ENCODE measurements around the gene CLSTN2.
A peak's percentile ranks its signal among the peaks of the same experiment; 100 is the strongest.

Gene CLSTN2

DNA sequence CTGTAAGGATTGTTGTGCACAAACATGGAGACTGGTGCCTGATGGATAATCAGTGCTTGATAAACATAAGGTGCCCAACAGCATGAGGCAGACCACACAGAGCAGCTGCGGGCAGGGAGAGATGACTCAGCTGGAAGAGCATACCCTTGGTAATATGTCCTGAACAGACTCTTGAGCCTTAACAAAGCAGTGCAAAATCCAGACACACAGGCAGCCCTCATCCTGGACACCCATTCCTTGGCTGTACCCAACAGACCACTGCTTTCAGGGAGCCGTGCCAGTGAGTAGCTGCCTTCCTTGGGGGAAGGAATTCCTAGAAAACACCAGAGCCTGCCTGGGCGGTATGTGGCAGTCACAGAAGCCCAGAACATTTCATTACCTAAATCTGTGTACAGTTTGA is 156.2 kb downstream of the CLSTN2 start:
- no peaks in the 10 kb centered on the region for H3K36me3 ChIP-seq (ENCODE audit: control insufficient read depth in 2 of 2, insufficient read depth in 1 of 2, low read length in 2 of 2)
- TF ChIP-seq MEIS1 (CRISPR knock-in tag; IDR thresholded peaks at IDR 0.05; ENCODE audit: borderline replicate concordance) = no peak
- no peak for TF ChIP-seq ZNF610 (tag by site-specific recombination; IDR thresholded peaks at IDR 0.05; ENCODE audit: borderline replicate concordance)
- no peak for TF ChIP-seq ZNF645 (tag by site-specific recombination; IDR thresholded peaks at IDR 0.05)
- no peak for TF ChIP-seq ZNF202 (tag by site-specific recombination; IDR thresholded peaks at IDR 0.05; ENCODE audit: borderline replicate concordance)
- TF ChIP-seq ZEB2 (tag by site-specific recombination; IDR thresholded peaks at IDR 0.05) = no peak
- TF ChIP-seq ZNF843 (tag by site-specific recombination; IDR thresholded peaks at IDR 0.05) = no peak
- TF ChIP-seq ZNF416 (tag by site-specific recombination; IDR thresholded peaks at IDR 0.05) = no peak
- TF ChIP-seq, protein P1, sequence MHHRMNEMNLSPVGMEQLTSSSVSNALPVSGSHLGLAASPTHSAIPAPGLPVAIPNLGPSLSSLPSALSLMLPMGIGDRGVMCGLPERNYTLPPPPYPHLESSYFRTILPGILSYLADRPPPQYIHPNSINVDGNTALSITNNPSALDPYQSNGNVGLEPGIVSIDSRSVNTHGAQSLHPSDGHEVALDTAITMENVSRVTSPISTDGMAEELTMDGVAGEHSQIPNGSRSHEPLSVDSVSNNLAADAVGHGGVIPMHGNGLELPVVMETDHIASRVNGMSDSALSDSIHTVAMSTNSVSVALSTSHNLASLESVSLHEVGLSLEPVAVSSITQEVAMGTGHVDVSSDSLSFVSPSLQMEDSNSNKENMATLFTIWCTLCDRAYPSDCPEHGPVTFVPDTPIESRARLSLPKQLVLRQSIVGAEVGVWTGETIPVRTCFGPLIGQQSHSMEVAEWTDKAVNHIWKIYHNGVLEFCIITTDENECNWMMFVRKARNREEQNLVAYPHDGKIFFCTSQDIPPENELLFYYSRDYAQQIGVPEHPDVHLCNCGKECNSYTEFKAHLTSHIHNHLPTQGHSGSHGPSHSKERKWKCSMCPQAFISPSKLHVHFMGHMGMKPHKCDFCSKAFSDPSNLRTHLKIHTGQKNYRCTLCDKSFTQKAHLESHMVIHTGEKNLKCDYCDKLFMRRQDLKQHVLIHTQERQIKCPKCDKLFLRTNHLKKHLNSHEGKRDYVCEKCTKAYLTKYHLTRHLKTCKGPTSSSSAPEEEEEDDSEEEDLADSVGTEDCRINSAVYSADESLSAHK (tag by site-specific recombination; IDR thresholded peaks at IDR 0.05) = no peak
- TF ChIP-seq ZNF391 (tag by site-specific recombination; IDR thresholded peaks at IDR 0.05; ENCODE audit: borderline replicate concordance, low read depth) = no peak
- no peak for TF ChIP-seq PRDM2 (tag by site-specific recombination; IDR thresholded peaks at IDR 0.05; ENCODE audit: borderline replicate concordance)
- TF ChIP-seq, protein P2, sequence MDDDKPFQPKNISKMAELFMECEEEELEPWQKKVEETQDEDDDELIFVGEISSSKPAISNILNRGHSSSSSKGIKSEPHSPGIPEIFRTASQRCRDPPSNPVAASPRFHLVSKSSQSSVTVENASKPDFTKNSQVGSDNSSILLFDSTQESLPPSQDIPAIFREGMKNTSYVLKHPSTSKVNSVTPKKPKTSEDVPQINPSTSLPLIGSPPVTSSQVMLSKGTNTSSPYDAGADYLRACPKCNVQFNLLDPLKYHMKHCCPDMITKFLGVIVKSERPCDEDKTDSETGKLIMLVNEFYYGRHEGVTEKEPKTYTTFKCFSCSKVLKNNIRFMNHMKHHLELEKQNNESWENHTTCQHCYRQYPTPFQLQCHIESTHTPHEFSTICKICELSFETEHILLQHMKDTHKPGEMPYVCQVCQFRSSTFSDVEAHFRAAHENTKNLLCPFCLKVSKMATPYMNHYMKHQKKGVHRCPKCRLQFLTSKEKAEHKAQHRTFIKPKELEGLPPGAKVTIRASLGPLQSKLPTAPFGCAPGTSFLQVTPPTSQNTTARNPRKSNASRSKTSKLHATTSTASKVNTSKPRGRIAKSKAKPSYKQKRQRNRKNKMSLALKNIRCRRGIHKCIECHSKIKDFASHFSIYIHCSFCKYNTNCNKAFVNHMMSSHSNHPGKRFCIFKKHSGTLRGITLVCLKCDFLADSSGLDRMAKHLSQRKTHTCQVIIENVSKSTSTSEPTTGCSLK (tag by site-specific recombination; IDR thresholded peaks at IDR 0.05) = no peak
- ChIA-PET POLR2A (no interaction called here), CTCF (interaction anchor here (0.5 kb wide), 1 partner anchor 126 kb away, joined by 4 read pairs; no protein-coding TSS in a partner anchor)
- peaks cover 6% of the 10 kb centered on the region; the same call in 1 of the 2 replicates for H3K4me1 ChIP-seq (ENCODE audit: control insufficient read depth, insufficient read depth, low read length)
- H3K4me3 ChIP-seq (ENCODE audit: low read depth, low read length) = no peak overlapping the region
- H3K27ac ChIP-seq (ENCODE audit: extremely low read depth, low read depth, low read length) = no peak overlapping the region
- no peaks in the 10 kb centered on the region for H3K9me3 ChIP-seq (ENCODE audit: control insufficient read depth, insufficient read depth, low read depth, low read length)

GRCh38 chr3:140092848-140093536 is 158.0 kb downstream of the CLSTN2 start:
- no peak for TF ChIP-seq ZNF23 (tag by site-specific recombination; IDR thresholded peaks at IDR 0.05; ENCODE audit: borderline replicate concordance)
- TF ChIP-seq HOXA7 (CRISPR knock-in tag; IDR thresholded peaks at IDR 0.05; ENCODE audit: borderline replicate concordance) = no peak
- TF ChIP-seq GFI1B (tag by site-specific recombination; IDR thresholded peaks at IDR 0.05) = no peak
- TF ChIP-seq ZEB2 (tag by site-specific recombination; IDR thresholded peaks at IDR 0.05) = no peak
- peak; percentile 30 for TF ChIP-seq ZNF654 (tag by site-specific recombination; IDR thresholded peaks at IDR 0.05; ENCODE audit: low read depth)
- no peaks in the 10 kb centered on the region for H3K36me3 ChIP-seq (ENCODE audit: control insufficient read depth in 2 of 2, insufficient read depth in 1 of 2, low read length in 2 of 2)
- POLR2A ChIA-PET = interaction anchor here (1.2 kb wide), 1 partner anchor 24 kb away, joined by 3 read pairs; no protein-coding TSS in a partner anchor
- H3K9me3 ChIP-seq (ENCODE audit: control insufficient read depth, insufficient read depth, low read depth, low read length) = no peaks in the 10 kb centered on the region
- peaks cover 6% of the 10 kb centered on the region; the same call in 1 of the 2 replicates for H3K4me1 ChIP-seq (ENCODE audit: control insufficient read depth, insufficient read depth, low read length)
- CTCF ChIA-PET = interaction anchor here (0.7 to 1.4 kb wide), 4 partner anchors 15 to 163 kb away, joined by 3 to 4 read pairs (median 3); no protein-coding TSS in a partner anchor
- H3K27ac ChIP-seq (ENCODE audit: extremely low read depth, low read depth, low read length) = no peak overlapping the region
- no peak overlapping the region for H3K4me3 ChIP-seq (ENCODE audit: low read depth, low read length)

Data from HEK293 (cell line).